ENCODE measurements around the gene PTGS1.

The PTGS1 gene

GRCh38 chr9:122338536-122338935 is 32.3 kb upstream of the PTGS1 start:
- no peak overlapping the region for H3K27ac ChIP-seq
- TF ChIP-seq ZFX (IDR thresholded peaks at IDR 0.05) (no peak), CTCF (conservative IDR thresholded peaks at IDR 0.05) (no peak)

- TF ChIP-seq CTCF (conservative IDR thresholded peaks at IDR 0.05) (no peak), ZFX (IDR thresholded peaks at IDR 0.05) (no peak)
Observed at GRCh38 chr9:122338994-122339393, 31.8 kb upstream of the PTGS1 start.

GRCh38 chr9:122339579-122339978 is 31.2 kb upstream of the PTGS1 start:
- H3K27ac ChIP-seq, result no peak overlapping the region

More at GRCh38 chr9:122338994-122339393, 31.8 kb upstream of the PTGS1 start:
- H3K27ac ChIP-seq, result no peak overlapping the region

GRCh38 chr9:122340161-122340560 is 30.7 kb upstream of the PTGS1 start:
- TF ChIP-seq ZFX (IDR thresholded peaks at IDR 0.05) (no peak), CTCF (conservative IDR thresholded peaks at IDR 0.05) (no peak)

More at GRCh38 chr9:122339579-122339978, 31.2 kb upstream of the PTGS1 start:
- TF ChIP-seq ZFX (IDR thresholded peaks at IDR 0.05) (no peak), CTCF (conservative IDR thresholded peaks at IDR 0.05) (no peak)

GRCh38 chr9:122342323-122343050 is 28.3 kb upstream of the PTGS1 start:
- no peak for TF ChIP-seq CTCF (conservative IDR thresholded peaks at IDR 0.05)
- TF ChIP-seq ZFX (IDR thresholded peaks at IDR 0.05), result no peak
- no peak overlapping the region for H3K27ac ChIP-seq

More at GRCh38 chr9:122340161-122340560, 30.7 kb upstream of the PTGS1 start:
- H3K27ac ChIP-seq, result no peak overlapping the region

- no peak for TF ChIP-seq CTCF (conservative IDR thresholded peaks at IDR 0.05)
- TF ChIP-seq ZFX (IDR thresholded peaks at IDR 0.05), result no peak
- no peak overlapping the region for H3K27ac ChIP-seq
Observed at GRCh38 chr9:122346478-122347347, 24.1 kb upstream of the PTGS1 start.
